ENCODE data around the gene ANXA1.

Gene ANXA1

GRCh38 chr9:73156865-73157187, 5.2 kb downstream of the ANXA1 start:
- no peaks in the 10 kb centered on the region for H3K27me3 ChIP-seq (ENCODE audit: control insufficient read depth, insufficient read depth, low read length)
- no peaks in the 10 kb centered on the region for H3K36me3 ChIP-seq (ENCODE audit: control insufficient read depth, low read depth, low read length)
- H3K4me1 ChIP-seq (ENCODE audit: control insufficient read depth, low read depth, low read length): peaks cover 22% of the 10 kb centered on the region
- no peak overlapping the region for H3K9ac ChIP-seq (ENCODE audit: low read length)
- no peaks in the 10 kb centered on the region for H3K9me3 ChIP-seq (ENCODE audit: control insufficient read depth, low read depth, low read length)
- H3K27ac ChIP-seq (ENCODE audit: low read length): no peak overlapping the region
- no peak overlapping the region for H3K4me3 ChIP-seq (ENCODE audit: low read length)

- Histone ChIP-seq H3K27me3 (ENCODE audit: control insufficient read depth, insufficient read depth, low read length) (no peaks in the 10 kb centered on the region), H3K9me3 (ENCODE audit: control insufficient read depth, low read depth, low read length) (no peaks in the 10 kb centered on the region), H3K9ac (ENCODE audit: low read length) (no peak overlapping the region), H3K36me3 (ENCODE audit: control insufficient read depth, low read depth, low read length) (no peaks in the 10 kb centered on the region), H3K4me1 (ENCODE audit: control insufficient read depth, low read depth, low read length) (peaks cover 14% of the 10 kb centered on the region), H3K4me3 (ENCODE audit: low read length) (no peak overlapping the region), H3K27ac (ENCODE audit: low read length) (no peak overlapping the region)
Measured at GRCh38 chr9:73157811-73158210, 6.1 kb downstream of the ANXA1 start.

GRCh38 chr9:73158723-73159122, 7.1 kb downstream of the ANXA1 start:
- H3K36me3 ChIP-seq (ENCODE audit: control insufficient read depth, low read depth, low read length): no peaks in the 10 kb centered on the region
- no peak overlapping the region for H3K27ac ChIP-seq (ENCODE audit: low read length)
- peaks cover 14% of the 10 kb centered on the region for H3K4me1 ChIP-seq (ENCODE audit: control insufficient read depth, low read depth, low read length)

GRCh38 chr9:73160868-73161267, 9.2 kb downstream of the ANXA1 start:
- H3K4me3 ChIP-seq (ENCODE audit: low read length): no peak overlapping the region
- no peak overlapping the region for H3K27ac ChIP-seq (ENCODE audit: low read length)
- peaks cover 14% of the 10 kb centered on the region for H3K4me1 ChIP-seq (ENCODE audit: control insufficient read depth, low read depth, low read length)
- H3K9ac ChIP-seq (ENCODE audit: low read length): no peak overlapping the region
- no peaks in the 10 kb centered on the region for H3K27me3 ChIP-seq (ENCODE audit: control insufficient read depth, insufficient read depth, low read length)
- no peaks in the 10 kb centered on the region for H3K9me3 ChIP-seq (ENCODE audit: control insufficient read depth, low read depth, low read length)
- no peaks in the 10 kb centered on the region for H3K36me3 ChIP-seq (ENCODE audit: control insufficient read depth, low read depth, low read length)

More at GRCh38 chr9:73158723-73159122, 7.1 kb downstream of the ANXA1 start:
- no peaks in the 10 kb centered on the region for H3K9me3 ChIP-seq (ENCODE audit: control insufficient read depth, low read depth, low read length)
- no peaks in the 10 kb centered on the region for H3K27me3 ChIP-seq (ENCODE audit: control insufficient read depth, insufficient read depth, low read length)
- H3K4me3 ChIP-seq (ENCODE audit: low read length): no peak overlapping the region
- H3K9ac ChIP-seq (ENCODE audit: low read length): no peak overlapping the region

GRCh38 chr9:73162987-73163768, 11.5 kb downstream of the ANXA1 start:
- Histone ChIP-seq H3K9me3 (ENCODE audit: control insufficient read depth, low read depth, low read length) (no peaks in the 10 kb centered on the region), H3K4me1 (ENCODE audit: control insufficient read depth, low read depth, low read length) (peaks cover 14% of the 10 kb centered on the region), H3K27me3 (ENCODE audit: control insufficient read depth, insufficient read depth, low read length) (no peaks in the 10 kb centered on the region), H3K4me3 (ENCODE audit: low read length) (no peak overlapping the region), H3K9ac (ENCODE audit: low read length) (no peak overlapping the region), H3K27ac (ENCODE audit: low read length) (no peak overlapping the region), H3K36me3 (ENCODE audit: control insufficient read depth, low read depth, low read length) (no peaks in the 10 kb centered on the region)

GRCh38 chr9:73165911-73166310, 14.2 kb downstream of the ANXA1 start:
- Histone ChIP-seq H3K9ac (ENCODE audit: low read length) (no peak overlapping the region), H3K27ac (ENCODE audit: low read length) (no peak overlapping the region), H3K27me3 (ENCODE audit: control insufficient read depth, insufficient read depth, low read length) (no peaks in the 10 kb centered on the region), H3K9me3 (ENCODE audit: control insufficient read depth, low read depth, low read length) (no peaks in the 10 kb centered on the region), H3K4me1 (ENCODE audit: control insufficient read depth, low read depth, low read length) (no peaks in the 10 kb centered on the region), H3K4me3 (ENCODE audit: low read length) (no peak overlapping the region), H3K36me3 (ENCODE audit: control insufficient read depth, low read depth, low read length) (no peaks in the 10 kb centered on the region)

GRCh38 chr9:73166468-73166867, 14.8 kb downstream of the ANXA1 start:
- Histone ChIP-seq H3K9me3 (ENCODE audit: control insufficient read depth, low read depth, low read length) (no peaks in the 10 kb centered on the region), H3K9ac (ENCODE audit: low read length) (no peak overlapping the region), H3K27me3 (ENCODE audit: control insufficient read depth, insufficient read depth, low read length) (no peaks in the 10 kb centered on the region), H3K27ac (ENCODE audit: low read length) (no peak overlapping the region), H3K36me3 (ENCODE audit: control insufficient read depth, low read depth, low read length) (no peaks in the 10 kb centered on the region), H3K4me1 (ENCODE audit: control insufficient read depth, low read depth, low read length) (no peaks in the 10 kb centered on the region), H3K4me3 (ENCODE audit: low read length) (no peak overlapping the region)

- no peaks in the 10 kb centered on the region for H3K36me3 ChIP-seq (ENCODE audit: control insufficient read depth, low read depth, low read length)
- H3K27me3 ChIP-seq (ENCODE audit: control insufficient read depth, insufficient read depth, low read length): no peaks in the 10 kb centered on the region
- H3K9ac ChIP-seq (ENCODE audit: low read length): no peak overlapping the region
- no peaks in the 10 kb centered on the region for H3K4me1 ChIP-seq (ENCODE audit: control insufficient read depth, low read depth, low read length)
- no peak overlapping the region for H3K27ac ChIP-seq (ENCODE audit: low read length)
- H3K4me3 ChIP-seq (ENCODE audit: low read length): no peak overlapping the region
- H3K9me3 ChIP-seq (ENCODE audit: control insufficient read depth, low read depth, low read length): no peaks in the 10 kb centered on the region
Measured at GRCh38 chr9:73167614-73168013, 15.9 kb downstream of the ANXA1 start.

- Histone ChIP-seq H3K4me3 (ENCODE audit: low read length) (no peak overlapping the region), H3K9me3 (ENCODE audit: control insufficient read depth, low read depth, low read length) (no peaks in the 10 kb centered on the region), H3K27ac (ENCODE audit: low read length) (no peak overlapping the region), H3K27me3 (ENCODE audit: control insufficient read depth, insufficient read depth, low read length) (no peaks in the 10 kb centered on the region), H3K9ac (ENCODE audit: low read length) (no peak overlapping the region), H3K4me1 (ENCODE audit: control insufficient read depth, low read depth, low read length) (no peaks in the 10 kb centered on the region), H3K36me3 (ENCODE audit: control insufficient read depth, low read depth, low read length) (no peaks in the 10 kb centered on the region)
Measured at GRCh38 chr9:73168298-73168934, 16.8 kb downstream of the ANXA1 start.

GRCh38 chr9:73170185-73170957, 18.7 kb downstream of the ANXA1 start:
- H3K27me3 ChIP-seq (ENCODE audit: control insufficient read depth, insufficient read depth, low read length): no peaks in the 10 kb centered on the region
- no peak overlapping the region for H3K4me3 ChIP-seq (ENCODE audit: low read length)
- no peaks in the 10 kb centered on the region for H3K36me3 ChIP-seq (ENCODE audit: control insufficient read depth, low read depth, low read length)
- H3K9ac ChIP-seq (ENCODE audit: low read length): no peak overlapping the region
- no peaks in the 10 kb centered on the region for H3K4me1 ChIP-seq (ENCODE audit: control insufficient read depth, low read depth, low read length)
- H3K27ac ChIP-seq (ENCODE audit: low read length): no peak overlapping the region
- no peaks in the 10 kb centered on the region for H3K9me3 ChIP-seq (ENCODE audit: control insufficient read depth, low read depth, low read length)

- H3K4me3 ChIP-seq (ENCODE audit: low read length): no peak overlapping the region
- H3K27me3 ChIP-seq (ENCODE audit: control insufficient read depth, insufficient read depth, low read length): no peaks in the 10 kb centered on the region
- no peaks in the 10 kb centered on the region for H3K9me3 ChIP-seq (ENCODE audit: control insufficient read depth, low read depth, low read length)
- no peak overlapping the region for H3K27ac ChIP-seq (ENCODE audit: low read length)
- H3K4me1 ChIP-seq (ENCODE audit: control insufficient read depth, low read depth, low read length): no peaks in the 10 kb centered on the region
- H3K36me3 ChIP-seq (ENCODE audit: control insufficient read depth, low read depth, low read length): no peaks in the 10 kb centered on the region
- H3K9ac ChIP-seq (ENCODE audit: low read length): no peak overlapping the region
Measured at GRCh38 chr9:73172901-73173215, 21.2 kb downstream of the ANXA1 start.

Measured in iPS-18a (cell line).